ENCODE measurements around the gene DDTL.
"Not testable (repeated sequence)": the region's sequence is repeated elsewhere in the genome, so short reads cannot be mapped to it uniquely, and the experiment has no call there.

GRCh38 chr22:23951383-23951782 lies 15.3 kb upstream of the DDTL start:
- TF ChIP-seq, protein P1, sequence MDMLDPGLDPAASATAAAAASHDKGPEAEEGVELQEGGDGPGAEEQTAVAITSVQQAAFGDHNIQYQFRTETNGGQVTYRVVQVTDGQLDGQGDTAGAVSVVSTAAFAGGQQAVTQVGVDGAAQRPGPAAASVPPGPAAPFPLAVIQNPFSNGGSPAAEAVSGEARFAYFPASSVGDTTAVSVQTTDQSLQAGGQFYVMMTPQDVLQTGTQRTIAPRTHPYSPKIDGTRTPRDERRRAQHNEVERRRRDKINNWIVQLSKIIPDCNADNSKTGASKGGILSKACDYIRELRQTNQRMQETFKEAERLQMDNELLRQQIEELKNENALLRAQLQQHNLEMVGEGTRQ (IDR thresholded peaks at IDR 0.05; ENCODE audit: borderline replicate concordance, low read depth, low read length), result not testable (repeated sequence)
- TF ChIP-seq RAD21 (IDR thresholded peaks at IDR 0.05; ENCODE audit: low read length); CTCF (IDR thresholded peaks at IDR 0.05); EP300 (IDR thresholded peaks at IDR 0.05; ENCODE audit: borderline replicate concordance in 1 of 2, low read depth in 1 of 2, low read length in 1 of 2); MXI1 (IDR thresholded peaks at IDR 0.05; ENCODE audit: low read depth, low read length); POLR2AphosphoS5 (IDR thresholded peaks at IDR 0.05; ENCODE audit: low read depth, low read length): not testable (repeated sequence)

Measured in SK-N-SH (cell line).